ENCODE data around the gene ARL5C. TPM values are rescaled to one million over a fixed set of nuclear protein-coding genes. Genes with fewer than 3 reads are reported as not detected.

ARL5C gene
- total RNA-seq, 1 experiment from 2014 or later = not detected

DNA sequence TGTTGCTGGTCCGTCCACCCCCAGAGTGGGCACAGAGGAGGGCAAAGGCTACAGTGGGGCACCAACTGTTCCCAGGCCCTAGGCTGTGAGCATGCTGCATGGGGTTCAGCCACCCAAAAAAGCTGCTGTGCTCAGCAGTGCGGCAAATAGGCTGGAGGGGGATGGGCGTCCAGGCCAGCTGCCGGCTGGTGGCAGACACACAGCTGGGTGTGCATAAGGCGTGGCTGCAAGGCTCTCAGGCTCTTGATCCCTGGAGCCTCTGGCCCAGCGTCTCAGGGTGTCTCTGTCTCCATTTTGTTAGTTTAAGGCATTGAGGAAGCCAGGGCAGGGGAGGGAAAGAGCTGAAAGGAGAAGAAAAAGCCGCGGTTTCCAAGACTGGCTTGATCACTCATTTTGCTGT lies 42.9 kb upstream of the ARL5C start:
- H3K79me2 ChIP-seq (ENCODE audit: low read depth) = 0 out of 2 replicates have a peak, but pooled peaks cover under 1% of the 10 kb centered on the region
- H3K27ac ChIP-seq = no peak overlapping the region
- H3K36me3 ChIP-seq (ENCODE audit: low read depth) = peaks cover 1% of the 10 kb centered on the region
- H3K9me2 ChIP-seq (ENCODE audit: insufficient read depth) = no peaks in the 10 kb centered on the region
- CTCF ChIA-PET = interaction anchor here (0.6 kb wide), 1 partner anchor 36 kb away, joined by 4 read pairs; no protein-coding TSS in a partner anchor
- H3K4me3 ChIP-seq = no peak overlapping the region
- no peak overlapping the region for H2AFZ ChIP-seq
- no TSS peak for BruUV-seq (replicated peaks)
- H3K27me3 ChIP-seq (ENCODE audit: insufficient read depth, low read depth) = no peaks in the 10 kb centered on the region
- no peaks in the 10 kb centered on the region for H3K4me1 ChIP-seq (replicated peaks; ENCODE audit: insufficient read depth)
- peaks cover 41% of the 10 kb centered on the region for H3F3A ChIP-seq (ENCODE audit: insufficient read depth, low read depth)
- POLR2A ChIA-PET (ENCODE audit: unreplicated experiment) = no interaction called here
- TF ChIP-seq, protein P1, sequence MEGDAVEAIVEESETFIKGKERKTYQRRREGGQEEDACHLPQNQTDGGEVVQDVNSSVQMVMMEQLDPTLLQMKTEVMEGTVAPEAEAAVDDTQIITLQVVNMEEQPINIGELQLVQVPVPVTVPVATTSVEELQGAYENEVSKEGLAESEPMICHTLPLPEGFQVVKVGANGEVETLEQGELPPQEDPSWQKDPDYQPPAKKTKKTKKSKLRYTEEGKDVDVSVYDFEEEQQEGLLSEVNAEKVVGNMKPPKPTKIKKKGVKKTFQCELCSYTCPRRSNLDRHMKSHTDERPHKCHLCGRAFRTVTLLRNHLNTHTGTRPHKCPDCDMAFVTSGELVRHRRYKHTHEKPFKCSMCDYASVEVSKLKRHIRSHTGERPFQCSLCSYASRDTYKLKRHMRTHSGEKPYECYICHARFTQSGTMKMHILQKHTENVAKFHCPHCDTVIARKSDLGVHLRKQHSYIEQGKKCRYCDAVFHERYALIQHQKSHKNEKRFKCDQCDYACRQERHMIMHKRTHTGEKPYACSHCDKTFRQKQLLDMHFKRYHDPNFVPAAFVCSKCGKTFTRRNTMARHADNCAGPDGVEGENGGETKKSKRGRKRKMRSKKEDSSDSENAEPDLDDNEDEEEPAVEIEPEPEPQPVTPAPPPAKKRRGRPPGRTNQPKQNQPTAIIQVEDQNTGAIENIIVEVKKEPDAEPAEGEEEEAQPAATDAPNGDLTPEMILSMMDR (conservative IDR thresholded peaks at IDR 0.05) = no peak
- no peak for TF ChIP-seq EZH2 (IDR thresholded peaks at IDR 0.05; ENCODE audit: low read depth)
- intact Hi-C loops (cut with micrococcal nuclease; ENCODE audit: unreplicated experiment) = loop anchor here (5.0 kb wide), 1 partner anchor 413 kb away; no protein-coding TSS in a partner anchor
- H4K20me1 ChIP-seq (ENCODE audit: insufficient read depth) = peaks cover 14% of the 10 kb centered on the region
- H3K9me3 ChIP-seq (ENCODE audit: insufficient read depth, low read depth) = no peaks in the 10 kb centered on the region
- no peak for DNase-seq
- no peak overlapping the region for H3K4me2 ChIP-seq

DNA sequence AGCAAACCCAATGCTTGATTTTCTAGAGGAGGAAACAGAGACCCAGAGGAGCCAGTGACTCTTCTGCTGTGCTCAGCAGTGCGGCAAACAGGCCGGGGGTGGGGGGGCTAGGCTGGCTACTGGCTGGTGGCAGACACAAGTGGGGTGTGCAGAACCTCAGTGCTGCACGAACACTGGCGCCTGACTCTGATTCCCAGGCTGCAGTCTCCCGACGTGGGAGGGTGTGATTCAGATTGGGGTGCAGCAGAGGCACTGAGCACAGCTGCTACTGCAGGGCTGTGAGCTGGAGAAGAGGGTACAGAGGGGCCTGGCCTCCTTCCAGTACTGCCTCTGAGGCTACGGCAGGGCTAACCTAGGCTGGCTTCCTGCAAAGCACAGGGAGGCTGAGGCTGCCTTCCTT lies 42.2 kb upstream of the ARL5C start:
- Histone ChIP-seq H3K4me2 (no peak overlapping the region), H3K4me3 (no peak overlapping the region), H4K20me1 (ENCODE audit: insufficient read depth) (peaks cover 22% of the 10 kb centered on the region), H2AFZ (no peak overlapping the region), H3K36me3 (ENCODE audit: low read depth) (peaks cover 9% of the 10 kb centered on the region), H3K27me3 (ENCODE audit: insufficient read depth, low read depth) (no peaks in the 10 kb centered on the region), H3K4me1 (replicated peaks; ENCODE audit: insufficient read depth) (no peaks in the 10 kb centered on the region), H3F3A (ENCODE audit: insufficient read depth, low read depth) (peaks cover 42% of the 10 kb centered on the region), H3K9me2 (ENCODE audit: insufficient read depth) (no peaks in the 10 kb centered on the region), H3K79me2 (ENCODE audit: low read depth) (peaks cover 4% of the 10 kb centered on the region; the same call in 1 of the 2 replicates), H3K9me3 (ENCODE audit: insufficient read depth, low read depth) (no peaks in the 10 kb centered on the region), H3K27ac (no peak overlapping the region)
- BruUV-seq (replicated peaks) = no TSS peak
- intact Hi-C loops (cut with micrococcal nuclease; ENCODE audit: unreplicated experiment) = loop anchor here (5.0 kb wide), 1 partner anchor 414 kb away; no protein-coding TSS in a partner anchor
- POLR2A ChIA-PET (ENCODE audit: unreplicated experiment) = interaction anchor here (0.8 kb wide), 1 partner anchor 232 kb away, joined by 5 read pairs; no protein-coding TSS in a partner anchor
- TF ChIP-seq EZH2 (IDR thresholded peaks at IDR 0.05; ENCODE audit: low read depth) = no peak
- TF ChIP-seq, protein P1 (conservative IDR thresholded peaks at IDR 0.05) = no peak
- DNase-seq = no peak
- CTCF ChIA-PET = interaction anchor here (0.7 to 2.5 kb wide), 3 partner anchors 28 to 994 kb away, joined by 6 to 10 read pairs (median 6); no protein-coding TSS in a partner anchor

DNA sequence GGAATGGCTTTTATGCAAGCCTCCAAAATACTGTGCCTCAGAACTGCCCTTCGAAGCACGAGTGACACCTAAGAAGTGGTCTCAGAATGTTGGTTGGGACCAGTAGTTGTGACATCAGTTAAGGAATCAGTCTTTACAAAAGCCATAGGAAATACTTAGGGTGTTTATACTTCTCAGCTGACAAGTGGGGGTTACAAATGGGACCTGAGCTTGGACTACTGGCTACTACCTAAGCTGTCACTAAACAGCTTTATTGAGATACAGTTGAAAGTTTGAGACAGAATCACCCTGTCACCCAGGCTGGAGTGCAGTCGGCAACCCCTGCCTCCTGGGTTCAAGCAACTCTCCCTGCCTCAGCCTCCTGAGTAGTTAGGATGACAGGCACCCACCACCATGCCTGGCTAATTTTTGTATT lies 39.2 kb upstream of the ARL5C start:
- Histone ChIP-seq H3K4me3 (no peak overlapping the region), H3K4me1 (replicated peaks; ENCODE audit: insufficient read depth) (peaks cover 20% of the 10 kb centered on the region), H2AFZ (no peak overlapping the region), H4K20me1 (ENCODE audit: insufficient read depth) (peaks cover 42% of the 10 kb centered on the region), H3K9me3 (ENCODE audit: insufficient read depth, low read depth) (no peaks in the 10 kb centered on the region), H3K27me3 (ENCODE audit: insufficient read depth, low read depth) (no peaks in the 10 kb centered on the region), H3K36me3 (ENCODE audit: low read depth) (peaks cover 35% of the 10 kb centered on the region), H3K27ac (no peak overlapping the region), H3F3A (ENCODE audit: insufficient read depth, low read depth) (peaks cover 63% of the 10 kb centered on the region), H3K9me2 (ENCODE audit: insufficient read depth) (no peaks in the 10 kb centered on the region), H3K79me2 (ENCODE audit: low read depth) (peaks cover 31% of the 10 kb centered on the region), H3K4me2 (no peak overlapping the region)
- ChIA-PET POLR2A (ENCODE audit: unreplicated experiment) (no interaction called here), CTCF (interaction anchor here (0.5 kb wide), 1 partner anchor 542 kb away, joined by 13 read pairs; no protein-coding TSS in a partner anchor)
- TF ChIP-seq EZH2 (IDR thresholded peaks at IDR 0.05; ENCODE audit: low read depth) = no peak
- TF ChIP-seq, protein P1 (conservative IDR thresholded peaks at IDR 0.05) = no peak
- BruUV-seq (replicated peaks) = no TSS peak
- intact Hi-C loops (cut with micrococcal nuclease; ENCODE audit: unreplicated experiment) = loop anchor here (5.0 kb wide), 1 partner anchor 417 kb away; no protein-coding TSS in a partner anchor
- no peak for DNase-seq

Measured in PC-9 (cell line).